ENCODE results near the gene NPDC1.
"Not testable (repeated sequence)": the region's sequence is repeated elsewhere in the genome, so short reads cannot be mapped to it uniquely, and the experiment has no call there.

The NPDC1 gene

GRCh38 chr9:137075275-137075775 lies 29.3 kb upstream of the NPDC1 start:
- DNase-seq (ENCODE audit: low spot score) = no peak

GRCh38 chr9:137074657-137075274 lies 28.8 kb upstream of the NPDC1 start:
- DNase-seq (ENCODE audit: low spot score) = no peak

- DNase-seq (ENCODE audit: low spot score) = no peak
These were observed 28.0 kb upstream of the NPDC1 start for GRCh38 chr9:137073992-137074399.

- no peak for DNase-seq (ENCODE audit: low spot score)
These were observed 25.3 kb upstream of the NPDC1 start for GRCh38 chr9:137071282-137071681.

- DNase-seq (ENCODE audit: low spot score) = no peak
These were observed 24.9 kb upstream of the NPDC1 start for GRCh38 chr9:137070906-137071275.

GRCh38 chr9:137070201-137070905 lies 24.4 kb upstream of the NPDC1 start, which contains the start of gene SAPCD2:
SAPCD2 (minus strand) TSS chr9:137070557; CDS start chr9:137070460, 97 bp downstream.
- peak; percentile 84 for DNase-seq (ENCODE audit: low spot score)

GRCh38 chr9:137069508-137070091 lies 23.6 kb upstream of the NPDC1 start:
- DNase-seq (ENCODE audit: low spot score) = no peak

GRCh38 chr9:137068539-137069507 lies 22.8 kb upstream of the NPDC1 start:
- DNase-seq (ENCODE audit: low spot score) = no peak

- peak; percentile 69 for DNase-seq (ENCODE audit: low spot score)
These were observed 22.0 kb upstream of the NPDC1 start for GRCh38 chr9:137067860-137068538.

GRCh38 chr9:137066096-137066861 lies 20.3 kb upstream of the NPDC1 start:
- DNase-seq (ENCODE audit: low spot score) = no peak

GRCh38 chr9:137065336-137065967 lies 19.5 kb upstream of the NPDC1 start:
- DNase-seq (ENCODE audit: low spot score) = no peak

GRCh38 chr9:137064880-137065164 lies 18.8 kb upstream of the NPDC1 start:
- DNase-seq (ENCODE audit: low spot score) = no peak

- peak; percentile 48 for DNase-seq (ENCODE audit: low spot score)
These were observed 18.3 kb upstream of the NPDC1 start for GRCh38 chr9:137064027-137064879.

- DNase-seq (ENCODE audit: low spot score) = no peak
These were observed 17.5 kb upstream of the NPDC1 start for GRCh38 chr9:137063311-137064026.

GRCh38 chr9:137062798-137063197 lies 16.8 kb upstream of the NPDC1 start:
- DNase-seq (ENCODE audit: low spot score) = not testable (repeated sequence)

GRCh38 chr9:137062384-137062783 lies 16.4 kb upstream of the NPDC1 start:
- DNase-seq (ENCODE audit: low spot score) = no peak

- no peak for DNase-seq (ENCODE audit: low spot score)
These were observed 12.7 kb upstream of the NPDC1 start for GRCh38 chr9:137058521-137059234.

GRCh38 chr9:137057545-137057944 lies 11.6 kb upstream of the NPDC1 start:
- DNase-seq (ENCODE audit: low spot score) = no peak

Data from kidney capillary endothelial cell (primary cell).